SH-SY5Y (cell line): ENCODE results near the gene ADAMTS20.

Source experiments
- GATA2 ChIP-seq: IDR thresholded peaks from 2 replicates; pipeline ENCODE4 v1.6.1; 2011; ENCODE audit warnings: mild to moderate bottlenecking, low read depth, low read length
- GATA3 ChIP-seq: IDR thresholded peaks from 2 replicates; pipeline ENCODE4 v1.6.1; 2011; ENCODE audit warnings: low read depth, mild to moderate bottlenecking, low read length, moderate library complexity

GRCh38 chr12:43392116-43392515, 159.9 kb downstream of the ADAMTS20 start:
- no peak for TF ChIP-seq GATA3
- TF ChIP-seq GATA2, result no peak
